HG02571 (cell line): ENCODE results near the gene MCRS1.
A peak's percentile ranks its signal among the peaks of the same experiment; 100 is the strongest.

Experiments used
- ATAC-seq: cut with Tn5 transposase; IDR thresholded peaks from one replicate; pipeline ENCODE4 v1.9.1; 2021; ENCODE audit warnings: mild to moderate bottlenecking, moderate library complexity; ENCODE audit not compliant: unreplicated experiment

The MCRS1 gene

DNA sequence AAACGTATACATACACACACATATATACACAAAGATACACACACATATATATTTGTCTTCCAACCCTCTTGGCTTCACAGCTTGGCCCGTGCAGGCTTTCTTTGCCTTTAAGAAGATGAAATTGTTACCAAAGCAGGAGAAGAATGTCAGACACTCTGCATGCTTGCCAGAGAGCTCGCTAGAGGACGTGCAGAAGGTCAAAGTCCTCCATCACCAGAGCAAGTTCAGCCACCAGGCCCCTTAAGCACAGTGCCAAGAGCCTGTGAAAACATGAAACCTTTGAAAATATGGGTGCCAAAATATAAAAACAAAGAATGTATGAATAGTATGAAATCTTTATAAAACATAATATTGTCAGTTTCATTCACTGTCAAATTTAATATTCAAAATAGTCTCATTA lies 14.9 kb upstream of the MCRS1 start:
- ATAC-seq, result no peak

DNA sequence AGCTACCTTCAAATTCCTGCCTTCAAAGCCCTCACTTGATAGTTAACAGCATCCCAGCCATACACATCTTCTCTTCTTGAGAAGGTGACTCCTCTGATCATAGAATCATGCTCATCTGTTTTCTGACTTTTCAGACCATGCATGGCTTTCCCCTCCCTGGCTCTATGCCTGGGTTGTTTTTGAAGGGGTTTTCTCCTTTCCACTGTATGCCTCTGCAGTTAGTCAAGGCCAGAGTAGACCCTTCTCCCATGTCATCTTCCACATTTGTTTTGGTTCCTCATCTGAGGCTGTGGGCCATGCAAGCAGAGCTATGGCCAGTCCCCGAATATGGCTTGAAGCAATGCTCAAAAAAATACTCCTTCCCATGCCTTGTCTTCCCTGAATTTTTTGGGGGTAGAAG lies 14.3 kb upstream of the MCRS1 start:
- ATAC-seq, result no peak

DNA sequence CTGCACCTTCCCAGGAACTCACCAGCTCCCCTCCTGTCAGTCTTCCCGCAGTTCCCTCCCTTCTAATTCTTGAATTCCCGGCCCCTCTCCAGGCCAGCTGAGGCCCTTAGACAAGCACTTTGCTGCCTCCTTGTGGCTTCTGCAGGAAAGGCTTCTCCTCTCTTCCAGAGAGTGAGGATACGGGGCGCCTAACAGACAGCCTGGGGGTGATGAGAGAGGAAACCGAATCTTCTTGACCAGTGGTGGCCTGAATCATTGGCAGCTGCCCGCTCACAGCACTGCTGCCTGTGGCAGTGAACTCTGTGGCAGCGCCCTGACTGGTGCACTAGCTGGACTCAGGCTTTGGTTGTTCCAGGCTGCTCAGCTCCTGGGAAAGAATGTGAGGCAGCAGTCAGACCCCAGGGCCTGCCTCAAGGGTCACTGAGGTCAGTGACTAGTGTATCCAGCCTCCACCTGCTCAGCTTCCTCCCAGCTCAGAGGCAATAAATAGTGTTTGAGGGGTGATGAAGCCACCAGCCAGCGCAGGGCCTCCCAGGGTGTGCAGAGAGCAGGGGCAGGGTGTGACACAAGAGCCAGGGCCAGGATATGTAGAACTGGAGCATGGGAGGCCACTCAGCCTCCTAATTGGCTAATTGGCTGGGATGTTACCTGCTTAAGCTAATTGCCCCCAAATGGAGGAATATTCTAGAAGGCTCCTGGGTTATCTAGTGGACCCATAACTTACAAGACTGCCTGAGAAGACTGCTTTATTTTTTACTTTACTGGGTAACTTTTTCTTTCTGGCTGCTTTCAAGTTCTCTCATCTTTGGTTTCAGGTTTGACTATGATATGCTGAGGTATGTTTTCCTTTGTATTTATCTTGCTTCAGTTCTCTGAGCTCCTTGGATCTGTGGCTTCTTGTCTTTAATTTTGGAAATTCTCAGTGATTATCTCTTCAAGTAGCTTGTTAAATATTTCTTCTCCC lies 12.9 kb upstream of the MCRS1 start:
- no peak for ATAC-seq

DNA sequence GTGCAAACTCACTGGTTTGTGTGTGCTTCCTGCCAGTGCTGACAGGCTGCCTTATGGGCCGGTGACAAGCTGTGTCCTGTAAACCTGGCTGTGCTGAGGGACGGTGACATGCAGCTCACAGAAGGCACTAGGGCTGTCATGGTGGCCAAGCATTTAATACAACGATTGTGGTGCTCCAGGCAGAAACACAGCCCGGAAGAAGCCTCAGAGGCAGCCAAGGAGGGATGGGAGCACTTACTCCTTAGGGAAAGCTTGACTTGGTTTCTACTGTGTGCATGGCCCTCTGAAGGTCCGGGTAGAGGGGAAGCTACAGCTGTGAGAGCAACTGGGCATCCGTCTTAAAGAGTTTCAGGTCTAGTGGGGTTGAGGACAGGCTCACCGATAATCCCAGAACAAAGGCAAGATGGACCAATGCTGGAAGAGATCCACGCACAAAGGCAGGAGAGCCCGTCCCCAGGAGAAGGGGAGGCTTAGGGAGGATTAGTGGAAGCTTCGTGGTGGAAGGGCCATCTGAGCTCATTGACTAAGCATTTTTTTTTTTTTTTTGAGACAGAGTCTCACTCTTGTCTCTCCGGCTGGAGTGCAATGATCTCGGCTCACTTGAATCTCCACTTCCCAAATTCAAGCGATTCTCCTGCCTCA lies 10.7 kb upstream of the MCRS1 start:
- ATAC-seq, result no peak

DNA sequence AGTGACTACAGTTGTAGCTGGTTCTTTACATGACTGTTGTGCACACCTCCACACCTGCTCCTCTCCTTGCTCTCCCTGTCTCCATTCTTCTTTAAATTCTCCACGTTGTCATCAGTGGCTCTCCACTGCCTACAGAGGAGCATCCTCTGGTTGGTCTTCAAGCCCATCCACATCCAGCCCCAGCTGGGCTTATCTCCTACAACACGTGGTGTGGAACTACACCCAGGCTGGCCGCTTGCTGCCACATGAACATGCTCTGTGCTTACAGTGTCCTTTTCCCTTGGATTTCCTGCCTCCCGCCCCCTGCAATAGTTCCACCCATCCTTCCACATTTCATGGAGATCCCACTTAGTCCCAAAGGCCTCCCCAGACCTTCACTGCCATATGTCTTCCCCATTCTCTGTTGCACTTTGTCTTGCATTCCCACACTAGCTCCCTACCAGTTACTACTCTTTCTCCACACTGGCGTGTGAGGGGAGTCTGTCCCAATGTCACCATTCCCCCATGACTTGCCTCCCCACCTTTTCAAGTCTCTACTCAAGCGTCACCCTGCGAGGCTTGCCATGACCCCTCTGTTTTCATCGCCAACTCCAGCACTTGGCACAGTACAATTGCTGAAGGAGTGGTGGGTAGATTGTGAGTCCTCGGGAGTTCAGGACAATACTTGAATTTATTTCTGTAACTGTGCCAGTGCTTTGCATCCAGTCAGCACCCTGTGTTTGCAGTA lies 9.8 kb upstream of the MCRS1 start:
- no peak for ATAC-seq

DNA sequence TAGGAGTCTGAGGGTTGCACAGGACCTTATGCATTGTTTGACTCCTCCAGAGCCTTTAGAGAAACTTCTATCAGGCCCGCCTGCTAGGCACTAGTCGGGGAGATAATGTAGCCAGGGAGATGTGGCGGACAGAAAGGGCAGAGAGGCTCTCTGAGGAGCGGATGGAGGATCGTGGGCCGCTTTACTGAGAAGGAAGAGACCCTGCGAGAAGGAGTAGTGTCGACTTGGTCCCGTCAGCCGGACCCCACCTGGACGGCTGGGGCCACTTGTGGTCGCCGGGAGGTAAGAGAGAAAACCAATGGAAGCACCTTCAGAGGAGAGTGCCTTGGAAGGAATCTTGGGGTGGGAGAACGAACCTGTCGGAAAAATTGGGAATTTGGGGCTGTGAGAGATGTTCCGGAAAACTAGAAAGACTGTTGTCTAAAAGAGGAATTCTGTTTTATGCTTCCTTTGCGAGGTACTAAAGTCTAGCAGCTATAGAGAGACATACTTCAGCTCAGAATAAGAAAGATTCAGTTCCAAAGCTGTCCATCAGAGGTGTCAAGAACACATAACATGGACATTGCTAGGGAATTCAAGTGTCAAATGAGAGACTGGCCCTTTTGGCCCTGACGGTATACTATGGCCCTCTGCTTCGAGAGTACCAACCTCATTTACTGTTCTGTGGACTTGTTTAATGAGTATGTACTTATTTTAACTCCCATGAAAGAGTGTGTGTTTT lies 660 bp upstream of the MCRS1 start:
- ATAC-seq, result peak; percentile 26

DNA sequence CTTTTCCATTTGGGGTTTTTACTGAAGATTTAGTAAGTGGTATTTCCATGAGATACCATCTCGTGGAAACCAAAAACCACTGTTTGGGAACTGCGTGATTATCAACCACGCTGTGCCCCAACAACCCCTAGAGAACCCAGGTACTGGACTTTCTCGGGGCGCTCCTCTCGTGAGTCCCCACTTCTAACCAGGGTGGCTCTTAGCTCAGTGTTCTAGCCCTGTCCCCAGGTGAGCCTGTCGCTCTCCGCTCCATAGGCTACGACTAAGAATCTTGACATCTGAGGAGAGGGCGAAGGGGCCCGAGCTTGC lies 686 bp downstream of the MCRS1 start:
- no peak for ATAC-seq

DNA sequence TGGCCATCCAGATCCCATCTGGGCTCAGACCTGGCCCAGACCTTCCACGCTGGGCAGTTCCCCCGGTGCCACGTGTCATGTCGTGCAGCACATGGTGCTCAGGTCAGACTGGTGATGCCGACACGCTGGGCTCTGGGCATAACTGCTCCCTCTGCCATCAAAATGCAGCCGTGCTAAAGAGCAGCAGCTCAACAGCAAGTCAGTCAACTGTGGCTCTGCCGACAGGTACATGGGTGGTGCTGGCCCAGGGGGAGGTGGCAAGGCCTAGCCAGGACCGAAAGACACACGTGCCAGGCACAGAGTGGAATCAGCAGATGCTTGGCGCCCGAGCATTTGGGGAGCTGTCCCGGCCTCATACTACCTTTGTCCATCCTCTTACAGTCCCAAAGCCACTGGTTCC lies 1.6 kb downstream of the MCRS1 start:
- ATAC-seq, result no peak

DNA sequence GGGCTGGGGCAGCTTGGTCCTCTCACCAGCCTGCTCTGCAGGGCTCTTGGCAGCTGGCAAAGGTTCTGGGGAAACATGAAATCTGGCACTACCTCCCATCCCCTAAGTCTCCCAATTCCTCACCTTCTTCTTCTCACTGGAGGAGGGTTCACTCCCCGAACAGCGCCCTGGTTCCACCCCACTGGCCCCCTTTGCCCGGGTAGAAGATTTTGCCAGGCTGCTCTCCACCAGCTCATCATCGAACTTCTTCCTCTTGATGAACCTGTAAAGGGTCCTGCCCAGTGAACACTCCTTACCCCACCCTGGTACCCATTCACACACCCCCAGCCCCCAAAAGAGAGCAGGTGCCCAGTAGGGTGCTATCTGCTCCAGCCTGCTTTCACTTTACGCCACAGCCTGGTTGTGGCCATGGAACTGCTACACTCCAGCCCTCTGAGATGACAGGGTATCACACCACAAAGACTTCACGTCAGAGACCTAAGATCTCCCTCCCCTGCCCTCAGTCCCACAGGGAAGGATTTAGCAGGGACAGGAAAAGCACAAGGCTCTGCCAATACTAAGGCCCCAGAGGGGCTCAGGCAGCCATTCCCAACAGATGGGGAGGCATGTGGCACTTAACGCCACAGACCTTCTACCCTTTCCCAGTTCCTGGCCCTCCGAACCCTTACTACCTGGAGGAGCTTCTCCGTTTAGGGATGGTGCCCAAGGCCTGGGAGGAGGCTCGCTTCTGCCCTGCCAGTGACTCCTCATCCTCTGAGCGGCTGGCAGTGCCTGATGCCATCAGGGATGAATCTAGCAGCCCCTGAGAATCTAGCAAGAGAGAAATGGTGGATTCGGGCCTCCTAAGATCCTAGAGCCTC lies 2.3 kb downstream of the MCRS1 start:
- no peak for ATAC-seq

DNA sequence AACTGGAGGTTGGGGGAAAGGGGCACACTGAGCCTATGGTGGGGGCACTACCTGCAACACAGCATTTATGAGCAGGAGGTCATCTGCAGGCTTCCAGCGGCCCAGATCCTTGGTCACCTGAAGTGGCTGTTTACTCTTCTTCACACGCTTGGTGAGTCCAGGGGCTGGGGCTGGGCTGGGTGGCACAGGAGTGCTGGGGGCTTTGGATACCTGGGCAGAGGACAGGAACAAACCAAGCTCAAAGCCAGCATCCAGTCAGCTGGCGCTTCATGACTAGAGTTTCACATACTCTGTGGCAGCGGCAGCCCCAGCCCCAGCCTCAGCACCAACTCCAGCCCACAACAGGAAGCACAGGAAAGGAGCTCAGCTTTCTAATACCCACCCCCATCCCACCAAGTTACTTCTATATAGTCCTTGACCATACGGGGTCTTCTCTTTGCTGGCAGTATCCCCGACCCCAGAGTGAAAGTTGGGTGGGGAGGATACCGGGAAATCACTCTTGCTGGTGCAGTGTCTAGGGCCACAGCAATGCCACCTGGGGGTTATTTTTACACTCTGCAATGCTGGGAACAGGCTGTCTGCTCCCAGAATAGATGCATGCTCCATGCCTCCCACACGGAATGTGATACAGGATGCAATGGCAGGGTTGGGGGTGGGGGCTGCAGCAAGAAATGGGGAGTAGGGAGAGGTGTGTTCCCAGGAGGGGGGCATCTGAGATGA lies 3.1 kb downstream of the MCRS1 start:
- ATAC-seq, result no peak

DNA sequence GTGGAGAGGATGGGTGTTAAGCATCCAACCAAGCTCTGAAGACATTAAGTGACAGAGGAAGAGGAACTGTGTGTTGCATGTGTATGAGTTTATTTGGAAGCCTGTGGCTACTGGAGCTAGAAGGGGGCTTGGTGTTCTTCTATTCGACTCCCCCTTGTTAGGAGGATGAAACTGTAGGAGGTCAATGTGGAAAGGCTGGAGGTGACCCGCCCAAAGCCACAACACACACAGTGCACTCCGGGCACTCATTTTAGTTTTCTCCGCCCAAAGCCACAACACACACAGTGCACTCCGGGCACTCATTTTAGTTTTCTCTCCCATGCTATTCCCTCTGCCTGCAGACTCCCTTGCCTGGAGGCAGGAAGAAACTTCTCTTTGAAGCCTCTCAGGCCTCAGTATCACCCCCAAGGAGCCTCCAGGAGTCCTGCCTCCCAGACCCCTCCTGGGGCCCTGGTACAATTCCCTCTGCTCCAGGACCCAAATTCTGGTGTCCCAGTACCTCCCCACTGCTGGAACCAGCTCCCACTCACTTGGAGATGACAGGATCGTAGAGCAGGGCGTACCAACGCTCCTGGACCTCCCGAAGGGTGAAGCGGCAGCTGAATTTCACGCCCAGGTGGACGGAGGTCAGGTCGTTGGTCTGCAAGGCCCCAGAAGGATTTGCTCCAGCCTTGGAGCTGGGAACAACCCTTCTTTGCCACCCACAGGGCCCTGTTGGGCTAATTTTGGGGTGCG lies 3.8 kb downstream of the MCRS1 start:
- no peak for ATAC-seq

DNA sequence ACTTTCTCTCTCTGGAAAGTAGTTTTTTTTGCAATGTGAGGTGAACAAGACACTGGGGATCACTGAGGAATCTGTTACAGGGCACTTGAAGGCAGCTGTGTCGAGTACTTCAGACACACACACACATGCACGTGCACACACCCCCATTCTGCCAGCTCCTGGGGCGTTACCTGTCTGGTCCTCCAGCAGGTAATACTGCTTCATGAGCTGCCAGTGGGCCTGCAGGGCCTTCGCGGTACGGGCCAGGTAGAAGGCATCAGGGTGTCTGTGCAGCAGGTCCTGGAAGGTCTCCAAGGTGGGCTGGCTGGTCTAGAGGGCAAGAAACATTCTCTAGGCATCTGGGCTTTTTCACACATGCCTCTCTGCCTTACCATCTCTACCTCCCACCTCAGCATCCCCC lies 5.1 kb downstream of the MCRS1 start:
- no peak for ATAC-seq

DNA sequence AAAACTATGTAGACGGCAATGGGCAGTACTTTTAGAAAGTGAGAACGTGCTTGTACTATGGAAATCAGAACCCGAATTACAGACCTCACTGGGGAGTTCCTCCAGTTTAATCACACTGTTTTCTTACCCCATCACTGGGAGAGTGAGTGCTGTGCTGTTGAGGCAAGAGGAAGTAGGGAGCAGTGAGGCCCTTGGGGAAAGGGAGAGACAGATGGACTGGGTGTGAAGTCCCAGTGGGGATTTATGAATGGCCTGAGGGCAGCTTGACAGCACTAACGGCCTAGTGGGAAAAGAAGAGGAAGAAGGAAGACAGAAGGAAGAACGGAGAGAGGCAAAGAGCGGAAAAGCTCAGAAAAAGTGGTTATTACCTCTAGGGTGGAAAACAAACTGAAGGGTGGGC lies 5.7 kb downstream of the MCRS1 start:
- ATAC-seq, result no peak

DNA sequence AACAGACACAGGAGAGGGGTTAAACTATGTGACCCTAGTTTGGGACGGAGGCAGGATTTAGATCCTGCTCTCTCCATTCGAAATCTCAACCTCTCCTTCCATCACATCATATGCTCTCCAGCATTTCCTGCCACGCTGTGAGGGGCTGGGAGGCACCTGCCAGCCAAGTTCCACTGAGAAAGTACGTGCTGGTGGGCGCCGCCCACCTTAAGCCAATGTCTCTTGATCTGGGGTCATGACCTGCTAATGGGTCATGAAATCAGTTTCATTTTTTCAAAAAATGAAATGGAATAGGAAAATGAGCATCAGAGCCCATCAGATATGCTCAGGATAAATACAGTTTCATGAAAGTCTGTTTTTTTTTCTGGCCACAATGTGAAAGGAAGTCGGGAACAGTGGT lies 7.2 kb downstream of the MCRS1 start:
- ATAC-seq, result no peak

DNA sequence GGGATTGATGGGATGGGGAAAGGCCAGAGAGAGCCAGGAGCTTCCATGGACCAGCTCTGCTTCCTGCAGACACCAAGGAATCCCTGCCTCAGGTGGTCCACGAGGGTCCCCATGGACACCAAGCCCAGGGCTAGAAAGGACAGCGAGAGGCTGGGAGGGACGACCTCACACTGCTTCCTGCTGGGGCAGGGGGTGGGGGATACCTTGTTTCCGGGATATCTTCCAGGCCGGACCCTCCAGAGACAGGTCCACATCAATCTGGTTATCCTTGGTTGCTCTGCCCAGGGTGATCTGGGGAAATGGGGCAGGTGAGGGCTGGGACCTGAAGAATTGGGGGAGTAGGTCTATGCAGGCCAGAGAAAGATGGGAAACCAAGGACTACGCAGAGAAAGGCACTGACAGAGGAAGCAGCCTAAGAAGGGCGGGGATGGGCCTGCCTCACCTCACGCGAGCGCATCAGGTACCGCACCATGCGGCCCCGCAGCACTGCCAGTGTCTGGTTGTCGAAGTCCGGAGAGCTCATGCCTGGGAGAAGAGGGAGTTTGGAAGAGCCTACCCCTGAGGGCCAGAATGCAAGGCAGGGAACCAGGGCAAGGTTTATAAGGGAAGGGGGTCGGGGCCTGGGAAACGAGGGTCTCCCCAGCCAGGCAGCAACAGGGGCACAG lies 8.8 kb downstream of the MCRS1 start:
- no peak for ATAC-seq

DNA sequence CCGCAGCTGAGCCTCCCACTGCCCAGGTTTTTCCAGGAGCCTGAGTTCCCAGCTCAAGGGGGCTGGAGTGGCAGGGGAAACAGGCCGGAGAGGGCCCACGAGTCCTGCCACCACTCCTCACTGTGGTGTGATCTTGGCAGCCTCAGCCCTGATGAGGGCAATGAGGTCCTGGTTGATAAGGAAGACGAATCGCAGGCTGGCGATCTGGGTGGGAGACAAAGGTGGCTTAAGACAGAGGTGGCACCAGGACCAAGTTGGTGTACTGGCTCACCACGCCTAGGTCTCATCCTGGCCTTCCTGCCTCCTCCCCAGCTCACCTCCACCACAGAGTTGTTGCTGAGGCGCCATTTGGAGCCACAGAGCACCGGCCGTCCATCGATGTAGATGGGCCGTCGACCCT lies 9.4 kb downstream of the MCRS1 start:
- ATAC-seq, result no peak

DNA sequence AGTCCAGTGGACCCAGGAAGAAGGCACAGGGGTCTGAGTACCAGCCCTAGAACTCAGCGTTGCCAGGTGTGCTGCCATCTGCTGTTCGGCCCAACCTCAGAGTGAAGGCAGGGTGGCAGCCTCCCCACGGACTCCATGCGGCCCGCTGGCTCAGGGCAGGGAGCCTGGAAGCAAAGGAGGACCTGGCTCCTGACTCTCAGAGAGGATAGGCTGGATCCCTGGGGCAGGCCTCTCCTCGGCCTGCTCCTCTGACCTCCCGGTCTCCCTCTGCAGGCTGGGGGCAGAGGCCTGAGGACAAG lies 10.1 kb downstream of the MCRS1 start:
- ATAC-seq, result no peak

DNA sequence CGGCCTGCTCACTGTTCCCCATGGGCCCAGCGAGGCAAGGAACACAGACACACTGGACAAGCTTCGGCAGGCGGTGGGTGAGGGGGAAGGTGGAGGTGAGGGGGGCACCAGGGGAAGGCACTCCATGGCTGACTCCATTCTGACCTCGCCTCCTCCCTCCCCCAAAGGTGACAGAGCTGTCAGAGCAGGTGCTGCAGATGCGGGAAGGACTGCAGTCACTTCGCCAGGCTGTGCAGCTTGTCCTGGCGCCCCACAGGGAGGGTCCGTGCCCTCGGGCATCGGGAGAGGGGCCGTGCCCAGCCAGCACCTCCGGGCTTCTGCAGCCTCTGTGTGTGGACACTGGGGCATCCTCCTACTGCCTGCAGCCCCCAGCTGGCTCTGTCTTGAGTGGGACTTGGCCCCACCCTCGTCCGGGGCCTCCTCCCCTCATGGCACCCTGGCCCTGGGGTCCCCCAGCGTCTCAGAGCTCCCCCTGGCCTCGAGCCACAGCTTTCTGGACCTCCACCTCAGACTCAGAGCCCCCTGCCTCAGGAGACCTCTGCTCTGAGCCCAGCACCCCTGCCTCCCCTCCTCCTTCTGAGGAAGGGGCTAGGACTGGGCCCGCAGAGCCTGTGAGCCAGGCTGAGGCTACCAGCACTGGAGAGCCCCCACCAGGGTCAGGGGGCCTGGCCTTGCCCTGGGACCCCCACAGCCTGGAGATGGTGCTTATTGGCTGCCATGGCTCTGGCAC lies 10.6 kb downstream of the MCRS1 start:
- ATAC-seq, result no peak
